Nephron (organoid): Measurements from ENCODE around the gene EGR2.
A peak's percentile ranks its signal among the peaks of the same experiment; 100 is the strongest.

ENCODE experiments used
- H3K27ac Mint-ChIP-seq, 3 experiments: 2 replicates each; pipeline ENCODE4 v1.8.0; 2020; ENCODE audit warnings: mixed read lengths in 3 of 3, mild to moderate bottlenecking in 2 of 3, moderate library complexity in 1 of 3
- H3K27me3 Mint-ChIP-seq: 2 replicates; pipeline ENCODE4 v1.8.0; 2021; ENCODE audit warnings: low read depth, mild to moderate bottlenecking, moderate library complexity, mixed read lengths
- H3K36me3 Mint-ChIP-seq: 2 replicates; pipeline ENCODE4 v1.8.0; 2020; ENCODE audit warnings: low read depth, mixed read lengths
- H3K4me1 Mint-ChIP-seq: 2 replicates; pipeline ENCODE4 v1.8.0; 2020; ENCODE audit warnings: mixed read lengths
- H3K4me3 Mint-ChIP-seq, 3 experiments: 2 replicates each; pipeline ENCODE4 v1.8.0; 2020; ENCODE audit warnings: mild to moderate bottlenecking in 3 of 3, mixed read lengths in 3 of 3, moderate library complexity in 2 of 3
- H3K9me3 Mint-ChIP-seq: 2 replicates; pipeline ENCODE4 v1.8.0; 2020; ENCODE audit warnings: mixed read lengths
- TF ChIP-seq, protein P1 (sequence below), 3 experiments: fragments of 200-600 bp; sonication (generic); IDR thresholded peaks; one replicate each; pipeline ENCODE4 v1.5.0; 2021; ENCODE audit warnings: antibody characterized with exemption in 3 of 3; ENCODE audit not compliant: unreplicated experiment in 3 of 3

The EGR2 gene

DNA sequence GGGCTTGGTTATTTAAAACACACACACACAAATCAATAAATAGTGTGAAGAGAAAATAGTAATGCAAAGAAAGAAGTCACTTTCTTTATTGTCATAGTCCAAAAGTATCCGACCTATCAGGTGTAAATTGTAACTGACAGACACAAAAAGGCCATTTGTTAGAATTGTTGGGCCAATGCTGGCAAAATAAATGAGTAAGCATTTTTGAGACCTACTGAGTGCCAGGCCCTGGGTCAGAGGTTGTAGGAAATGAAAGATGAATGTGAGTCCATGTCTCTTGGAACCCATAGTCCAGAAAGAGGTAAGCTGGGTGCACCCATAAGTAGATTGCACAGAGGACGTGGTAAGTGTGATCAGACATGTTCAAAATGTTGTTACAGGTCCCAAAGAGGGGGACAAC is 13.5 kb upstream of the EGR2 start:
- no peak overlapping the region for H3K4me3 Mint-ChIP-seq
- TF ChIP-seq, protein P1, sequence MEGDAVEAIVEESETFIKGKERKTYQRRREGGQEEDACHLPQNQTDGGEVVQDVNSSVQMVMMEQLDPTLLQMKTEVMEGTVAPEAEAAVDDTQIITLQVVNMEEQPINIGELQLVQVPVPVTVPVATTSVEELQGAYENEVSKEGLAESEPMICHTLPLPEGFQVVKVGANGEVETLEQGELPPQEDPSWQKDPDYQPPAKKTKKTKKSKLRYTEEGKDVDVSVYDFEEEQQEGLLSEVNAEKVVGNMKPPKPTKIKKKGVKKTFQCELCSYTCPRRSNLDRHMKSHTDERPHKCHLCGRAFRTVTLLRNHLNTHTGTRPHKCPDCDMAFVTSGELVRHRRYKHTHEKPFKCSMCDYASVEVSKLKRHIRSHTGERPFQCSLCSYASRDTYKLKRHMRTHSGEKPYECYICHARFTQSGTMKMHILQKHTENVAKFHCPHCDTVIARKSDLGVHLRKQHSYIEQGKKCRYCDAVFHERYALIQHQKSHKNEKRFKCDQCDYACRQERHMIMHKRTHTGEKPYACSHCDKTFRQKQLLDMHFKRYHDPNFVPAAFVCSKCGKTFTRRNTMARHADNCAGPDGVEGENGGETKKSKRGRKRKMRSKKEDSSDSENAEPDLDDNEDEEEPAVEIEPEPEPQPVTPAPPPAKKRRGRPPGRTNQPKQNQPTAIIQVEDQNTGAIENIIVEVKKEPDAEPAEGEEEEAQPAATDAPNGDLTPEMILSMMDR (IDR thresholded peaks at IDR 0.05; ENCODE audit: unreplicated experiment in 3 of 3): no peak
- peaks cover 10% of the 10 kb centered on the region for H3K9me3 Mint-ChIP-seq
- H3K36me3 Mint-ChIP-seq: no peaks in the 10 kb centered on the region
- no peaks in the 10 kb centered on the region for H3K4me1 Mint-ChIP-seq
- H3K27me3 Mint-ChIP-seq: peaks cover 13% of the 10 kb centered on the region
- H3K27ac Mint-ChIP-seq: no peak overlapping the region

DNA sequence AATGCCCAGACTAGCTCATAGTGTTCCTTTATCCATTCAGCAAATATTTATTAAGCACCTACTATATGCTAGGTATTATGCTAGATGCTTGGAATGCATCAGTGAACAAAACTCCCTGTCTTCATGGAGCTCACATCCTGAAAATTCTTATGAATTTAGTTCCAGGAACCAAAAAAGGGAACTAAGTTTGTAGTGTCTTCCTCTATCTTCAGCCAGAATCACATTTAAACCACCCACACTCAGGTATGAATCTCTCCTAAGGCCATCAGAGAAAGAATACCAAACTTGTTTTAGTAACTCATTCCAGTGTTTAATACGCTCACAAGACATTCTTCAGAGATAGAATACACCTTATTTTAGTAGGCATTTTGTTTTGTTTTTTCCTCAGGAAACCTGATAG is 10.1 kb upstream of the EGR2 start:
- TF ChIP-seq, protein P1 (IDR thresholded peaks at IDR 0.05; ENCODE audit: unreplicated experiment in 3 of 3): no peak
- Mint-ChIP-seq H3K9me3 (no peaks in the 10 kb centered on the region), H3K4me3 (no peak overlapping the region), H3K27ac (no peak overlapping the region), H3K36me3 (no peaks in the 10 kb centered on the region), H3K4me1 (no peaks in the 10 kb centered on the region), H3K27me3 (peaks cover 15% of the 10 kb centered on the region)

DNA sequence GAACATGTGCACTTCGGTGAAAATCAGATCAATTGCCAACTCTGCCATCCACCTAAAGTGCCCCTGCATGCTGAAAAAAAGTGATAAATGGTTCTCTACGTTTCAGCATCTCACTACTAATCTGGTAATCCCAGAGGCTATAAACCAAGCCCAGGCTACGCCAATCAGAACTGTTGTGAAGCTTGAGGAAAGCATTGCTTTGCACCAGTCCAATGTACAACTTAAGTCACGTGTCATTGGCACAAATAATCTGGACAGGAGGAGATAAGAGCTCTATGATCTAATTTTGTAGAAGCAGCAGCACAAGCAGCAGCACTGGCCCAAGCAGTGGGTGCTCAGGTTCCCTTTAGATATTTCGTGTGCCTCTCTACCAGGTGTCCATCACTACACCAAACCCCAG is 4.4 kb upstream of the EGR2 start:
- Mint-ChIP-seq H3K4me3 (no peak overlapping the region), H3K36me3 (no peaks in the 10 kb centered on the region), H3K4me1 (peaks cover 17% of the 10 kb centered on the region), H3K27ac (no peak overlapping the region), H3K9me3 (no peaks in the 10 kb centered on the region), H3K27me3 (peaks cover 58% of the 10 kb centered on the region)
- TF ChIP-seq, protein P1 (IDR thresholded peaks at IDR 0.05; ENCODE audit: unreplicated experiment in 3 of 3): no peak

DNA sequence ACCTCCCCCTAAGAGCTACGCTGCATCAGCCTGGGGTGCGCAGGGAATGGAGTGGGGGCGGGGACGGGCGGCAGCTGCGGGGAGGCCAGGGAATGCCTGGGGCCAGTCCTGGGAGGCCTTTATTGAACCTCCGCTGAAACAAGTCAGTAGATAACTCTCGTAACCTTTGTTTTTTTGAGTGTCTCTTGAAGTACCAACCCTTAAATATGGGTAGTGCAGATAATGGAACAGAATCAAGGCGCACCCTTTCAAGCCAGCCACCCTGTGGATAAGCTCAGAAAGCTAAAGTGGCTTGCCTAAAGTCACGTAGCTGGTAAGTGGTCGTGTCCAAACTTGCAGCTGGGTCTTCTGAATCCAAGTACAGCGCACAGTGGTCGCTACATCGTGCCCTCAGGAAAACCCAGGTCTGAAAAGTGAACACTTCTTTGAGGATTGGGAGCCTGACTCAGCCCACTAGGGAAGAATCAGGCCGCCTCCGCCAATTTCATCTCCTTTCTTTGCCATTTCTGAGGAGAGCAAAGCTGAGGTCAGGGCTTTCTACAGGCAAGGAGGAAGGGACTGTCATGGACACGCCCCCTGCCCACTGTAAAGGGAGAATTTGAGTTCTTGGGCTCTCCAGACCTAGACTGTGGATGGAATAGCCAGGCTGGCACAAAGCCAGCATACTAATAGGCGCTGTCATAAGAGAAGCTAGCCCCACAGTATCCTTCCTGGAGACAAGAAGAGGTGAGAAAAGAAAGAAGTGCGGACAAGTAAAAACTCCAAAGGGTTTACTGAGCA is 3.2 kb upstream of the EGR2 start:
- Mint-ChIP-seq H3K27ac (no peak overlapping the region), H3K9me3 (no peaks in the 10 kb centered on the region), H3K4me3 (peak overlapping the region; percentile 24 to 69 (median 51)), H3K36me3 (no peaks in the 10 kb centered on the region), H3K27me3 (peaks cover 60% of the 10 kb centered on the region), H3K4me1 (peaks cover 21% of the 10 kb centered on the region)
- TF ChIP-seq, protein P1 (IDR thresholded peaks at IDR 0.05; ENCODE audit: unreplicated experiment in 3 of 3): no peak

DNA sequence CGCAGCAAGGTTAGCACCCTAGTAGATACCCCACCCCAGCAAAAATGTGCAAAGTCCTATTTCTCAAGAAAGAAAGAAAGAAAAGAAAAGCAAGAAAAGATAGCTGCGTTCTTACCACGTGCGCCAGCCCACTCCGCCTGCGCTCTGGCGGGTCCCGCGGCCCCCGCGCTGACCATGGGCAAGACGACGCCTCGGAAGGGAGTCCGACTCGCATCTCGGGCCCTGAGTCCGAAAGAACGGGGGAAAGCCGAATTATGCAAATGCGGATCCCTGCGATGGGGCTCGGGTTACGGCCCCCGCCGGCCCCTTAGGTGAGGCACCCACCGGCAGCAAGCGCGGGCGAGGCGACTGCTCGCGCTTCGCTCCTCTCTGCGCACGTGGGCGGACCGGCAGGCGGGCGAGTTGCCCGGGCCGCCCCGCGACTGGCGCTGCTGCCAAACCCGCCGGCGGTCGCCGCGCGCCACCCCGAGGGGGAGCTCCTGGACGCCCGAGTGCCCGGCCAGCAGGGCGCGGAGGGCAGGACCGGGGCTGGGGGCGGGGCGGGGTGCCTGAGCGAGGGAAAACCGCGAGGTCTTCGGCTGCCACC is 2.4 kb upstream of the EGR2 start:
- peaks cover 24% of the 10 kb centered on the region for H3K4me1 Mint-ChIP-seq
- TF ChIP-seq, protein P1 (IDR thresholded peaks at IDR 0.05; ENCODE audit: unreplicated experiment in 3 of 3): no peak
- H3K27me3 Mint-ChIP-seq: peaks cover 68% of the 10 kb centered on the region
- no peaks in the 10 kb centered on the region for H3K36me3 Mint-ChIP-seq
- peak overlapping the region; percentile 83 to 97 (median 84) for H3K4me3 Mint-ChIP-seq
- no peak overlapping the region for H3K27ac Mint-ChIP-seq
- H3K9me3 Mint-ChIP-seq: no peaks in the 10 kb centered on the region
